Activated naive CD8-positive, alpha-beta T cell (primary cell): ENCODE results near the gene ABLIM2.
A peak's percentile ranks its signal among the peaks of the same experiment; 100 is the strongest.

Source experiments
- H3K27ac Mint-ChIP-seq: one replicate; pipeline ENCODE4 v1.8.0; 2021; ENCODE audit warnings: mixed read lengths
- H3K27me3 Mint-ChIP-seq: one replicate; pipeline ENCODE4 v1.8.0; 2021; ENCODE audit warnings: mixed read lengths
- H3K36me3 Mint-ChIP-seq: one replicate; pipeline ENCODE4 v1.8.0; 2021; ENCODE audit warnings: mixed read lengths
- H3K4me1 Mint-ChIP-seq: one replicate; pipeline ENCODE4 v1.8.0; 2021; ENCODE audit warnings: low read depth, mixed read lengths
- H3K4me3 Mint-ChIP-seq: one replicate; pipeline ENCODE4 v1.8.0; 2021; ENCODE audit warnings: mild to moderate bottlenecking, mixed read lengths
- H3K9me3 Mint-ChIP-seq: one replicate; pipeline ENCODE4 v1.8.0; 2021; ENCODE audit warnings: low read depth, mixed read lengths

ABLIM2 gene

GRCh38 chr4:7964890-7965662 lies 193.5 kb downstream of the ABLIM2 start:
- no peaks in the 10 kb centered on the region for H3K9me3 Mint-ChIP-seq
- H3K36me3 Mint-ChIP-seq = no peaks in the 10 kb centered on the region
- H3K27me3 Mint-ChIP-seq = no peaks in the 10 kb centered on the region
- no peak overlapping the region for H3K4me3 Mint-ChIP-seq
- no peak overlapping the region for H3K27ac Mint-ChIP-seq
- peaks cover 42% of the 10 kb centered on the region for H3K4me1 Mint-ChIP-seq

DNA sequence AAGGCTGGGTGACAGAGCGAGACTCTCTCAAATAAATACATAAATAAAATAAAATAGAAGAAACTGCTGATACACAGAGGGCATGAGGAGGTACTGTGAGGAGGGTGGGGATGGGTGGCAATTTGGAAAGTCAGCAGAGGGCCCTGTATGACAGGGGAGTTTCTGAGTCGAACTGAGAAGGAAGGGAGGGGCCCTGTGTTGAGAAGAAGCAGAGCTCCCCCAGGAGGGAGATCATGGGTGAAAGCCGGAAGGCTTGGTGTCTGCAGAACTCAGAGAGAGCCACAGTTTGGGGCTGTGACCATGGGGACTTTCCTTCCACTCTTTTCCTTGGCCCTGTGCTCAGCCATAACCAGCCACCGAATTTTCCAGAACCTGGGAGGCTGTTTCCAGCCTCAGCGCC lies 194.2 kb downstream of the ABLIM2 start:
- Mint-ChIP-seq H3K27ac (no peak overlapping the region), H3K4me3 (no peak overlapping the region), H3K4me1 (peaks cover 36% of the 10 kb centered on the region), H3K36me3 (no peaks in the 10 kb centered on the region), H3K27me3 (no peaks in the 10 kb centered on the region), H3K9me3 (no peaks in the 10 kb centered on the region)

- Mint-ChIP-seq H3K4me1 (peaks cover 34% of the 10 kb centered on the region), H3K36me3 (no peaks in the 10 kb centered on the region), H3K27ac (no peak overlapping the region), H3K4me3 (no peak overlapping the region), H3K9me3 (no peaks in the 10 kb centered on the region), H3K27me3 (no peaks in the 10 kb centered on the region)
Measured at GRCh38 chr4:7963691-7964090, 194.9 kb downstream of the ABLIM2 start.

- Mint-ChIP-seq H3K27me3 (no peaks in the 10 kb centered on the region), H3K9me3 (no peaks in the 10 kb centered on the region), H3K36me3 (no peaks in the 10 kb centered on the region), H3K4me3 (no peak overlapping the region), H3K4me1 (peaks cover 31% of the 10 kb centered on the region), H3K27ac (no peak overlapping the region)
Measured at GRCh38 chr4:7962609-7963508, 195.8 kb downstream of the ABLIM2 start.

GRCh38 chr4:7960790-7961655 lies 197.6 kb downstream of the ABLIM2 start:
- H3K27me3 Mint-ChIP-seq = no peaks in the 10 kb centered on the region
- H3K27ac Mint-ChIP-seq = peak overlapping the region; percentile 61
- no peaks in the 10 kb centered on the region for H3K9me3 Mint-ChIP-seq
- H3K4me3 Mint-ChIP-seq = peak overlapping the region; percentile 56
- no peaks in the 10 kb centered on the region for H3K36me3 Mint-ChIP-seq
- H3K4me1 Mint-ChIP-seq = peaks cover 31% of the 10 kb centered on the region

DNA sequence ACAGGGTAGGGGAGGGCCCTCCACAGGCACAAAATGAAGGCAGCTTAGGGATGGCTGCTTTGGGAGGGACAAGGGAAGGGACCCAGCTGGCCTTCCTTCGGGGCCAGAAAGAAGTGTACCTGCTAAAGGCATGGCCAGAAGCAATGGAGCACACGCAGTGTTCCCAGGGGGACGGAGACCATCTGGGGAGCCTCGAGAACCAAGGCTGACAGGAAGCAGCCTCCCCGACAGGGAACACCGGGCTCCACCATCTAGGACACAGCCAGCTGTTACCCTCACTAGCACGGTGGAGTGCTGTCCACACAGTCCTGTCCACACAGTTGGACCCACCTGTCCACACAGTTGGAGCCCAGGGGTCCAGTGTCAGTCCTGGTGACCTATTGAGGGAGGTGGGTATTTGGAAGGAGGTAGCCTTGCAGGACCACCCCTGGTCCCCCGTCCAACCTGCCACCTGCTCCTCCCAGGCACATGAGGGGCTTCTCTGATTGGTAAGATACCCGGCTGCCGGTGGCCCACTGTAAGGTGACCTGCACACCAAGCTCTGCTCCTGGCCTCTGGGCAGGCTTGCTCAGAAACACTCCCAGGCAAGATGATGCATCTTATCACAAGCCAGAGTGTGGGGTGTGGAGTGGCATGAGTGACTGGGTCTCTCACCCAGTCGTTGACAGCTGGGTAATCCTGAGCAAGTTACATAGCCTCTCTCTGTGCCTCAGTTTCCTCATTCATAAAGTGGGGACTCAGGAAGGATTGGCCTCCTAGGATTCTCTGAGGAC lies 198.4 kb downstream of the ABLIM2 start:
- Mint-ChIP-seq H3K27me3 (no peaks in the 10 kb centered on the region), H3K4me3 (peak overlapping the region; percentile 56), H3K4me1 (peaks cover 29% of the 10 kb centered on the region), H3K27ac (peak overlapping the region; percentile 61), H3K36me3 (no peaks in the 10 kb centered on the region), H3K9me3 (no peaks in the 10 kb centered on the region)

- no peak overlapping the region for H3K4me3 Mint-ChIP-seq
- H3K27ac Mint-ChIP-seq = peak overlapping the region; percentile 54
- no peaks in the 10 kb centered on the region for H3K36me3 Mint-ChIP-seq
- no peaks in the 10 kb centered on the region for H3K27me3 Mint-ChIP-seq
- H3K9me3 Mint-ChIP-seq = no peaks in the 10 kb centered on the region
- peaks cover 21% of the 10 kb centered on the region for H3K4me1 Mint-ChIP-seq
Measured at GRCh38 chr4:7959078-7959477, 199.5 kb downstream of the ABLIM2 start.

DNA sequence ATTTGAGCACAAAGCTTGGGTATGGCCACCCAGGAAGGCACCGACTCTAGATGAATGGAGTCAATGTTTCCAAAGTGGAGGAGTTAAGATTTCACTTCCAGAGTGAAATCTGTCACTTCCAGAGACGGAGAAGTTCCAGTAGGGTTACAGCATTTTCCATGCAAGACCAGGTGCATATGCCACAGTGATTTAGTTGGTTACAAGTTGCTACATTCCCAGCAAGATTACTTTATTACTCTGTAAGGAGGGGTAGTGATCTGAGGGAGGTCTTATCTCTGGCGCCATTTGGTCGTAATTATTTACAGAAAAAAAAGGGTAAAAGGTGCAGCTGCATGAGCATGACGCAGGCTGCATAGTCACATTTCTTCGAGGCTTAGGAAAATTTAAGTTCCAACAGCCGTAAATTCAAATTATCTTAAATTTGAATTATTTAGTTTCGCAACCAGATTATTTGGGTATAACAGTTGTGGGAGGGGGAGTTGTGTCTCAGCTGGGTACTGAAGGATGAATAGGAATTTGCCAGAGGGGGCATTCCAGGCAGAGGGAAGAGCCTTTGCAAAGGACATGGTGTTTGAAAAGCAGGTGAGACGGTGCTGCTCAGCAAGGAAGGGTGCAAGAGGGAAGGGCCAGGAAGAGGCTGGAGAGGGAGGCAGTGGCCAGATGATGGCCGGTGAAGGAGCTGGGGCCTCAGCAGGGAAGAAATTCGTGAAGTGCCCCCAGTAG lies 201.5 kb downstream of the ABLIM2 start:
- Mint-ChIP-seq H3K36me3 (peaks cover 2% of the 10 kb centered on the region), H3K27me3 (no peaks in the 10 kb centered on the region), H3K4me3 (no peak overlapping the region), H3K4me1 (peaks cover 15% of the 10 kb centered on the region), H3K27ac (no peak overlapping the region), H3K9me3 (no peaks in the 10 kb centered on the region)

- H3K27me3 Mint-ChIP-seq = no peaks in the 10 kb centered on the region
- no peak overlapping the region for H3K27ac Mint-ChIP-seq
- no peak overlapping the region for H3K4me3 Mint-ChIP-seq
- H3K36me3 Mint-ChIP-seq = peaks cover 2% of the 10 kb centered on the region
- H3K9me3 Mint-ChIP-seq = no peaks in the 10 kb centered on the region
- H3K4me1 Mint-ChIP-seq = peaks cover 14% of the 10 kb centered on the region
Measured at GRCh38 chr4:7956270-7956808, 202.3 kb downstream of the ABLIM2 start.

DNA sequence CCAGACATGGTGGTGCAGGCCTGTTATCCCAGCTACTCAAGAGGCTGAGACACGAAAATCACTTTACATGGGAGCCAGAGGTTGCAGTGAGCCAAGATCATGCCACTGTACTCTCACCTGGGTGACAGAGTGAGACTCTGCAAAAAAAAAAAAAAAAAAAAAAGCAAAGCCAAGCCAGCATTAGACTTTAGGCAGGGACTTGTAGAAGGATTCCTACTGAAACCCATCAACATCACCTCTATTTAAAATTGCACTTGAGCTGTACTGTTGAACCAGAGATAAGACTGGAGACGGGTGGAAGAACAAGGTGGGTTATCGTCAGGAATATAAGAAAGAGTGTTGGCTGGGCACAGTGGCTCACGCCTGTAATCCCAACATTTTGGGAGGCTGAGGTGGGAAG lies 203.2 kb downstream of the ABLIM2 start:
- no peaks in the 10 kb centered on the region for H3K27me3 Mint-ChIP-seq
- H3K9me3 Mint-ChIP-seq = no peaks in the 10 kb centered on the region
- peaks cover 4% of the 10 kb centered on the region for H3K4me1 Mint-ChIP-seq
- no peak overlapping the region for H3K4me3 Mint-ChIP-seq
- no peak overlapping the region for H3K27ac Mint-ChIP-seq
- H3K36me3 Mint-ChIP-seq = peaks cover 2% of the 10 kb centered on the region

- H3K36me3 Mint-ChIP-seq = peaks cover 2% of the 10 kb centered on the region
- H3K27me3 Mint-ChIP-seq = no peaks in the 10 kb centered on the region
- H3K9me3 Mint-ChIP-seq = no peaks in the 10 kb centered on the region
- no peak overlapping the region for H3K27ac Mint-ChIP-seq
- H3K4me1 Mint-ChIP-seq = peaks cover 10% of the 10 kb centered on the region
- no peak overlapping the region for H3K4me3 Mint-ChIP-seq
Measured at GRCh38 chr4:7952615-7953014, 206.0 kb downstream of the ABLIM2 start.

DNA sequence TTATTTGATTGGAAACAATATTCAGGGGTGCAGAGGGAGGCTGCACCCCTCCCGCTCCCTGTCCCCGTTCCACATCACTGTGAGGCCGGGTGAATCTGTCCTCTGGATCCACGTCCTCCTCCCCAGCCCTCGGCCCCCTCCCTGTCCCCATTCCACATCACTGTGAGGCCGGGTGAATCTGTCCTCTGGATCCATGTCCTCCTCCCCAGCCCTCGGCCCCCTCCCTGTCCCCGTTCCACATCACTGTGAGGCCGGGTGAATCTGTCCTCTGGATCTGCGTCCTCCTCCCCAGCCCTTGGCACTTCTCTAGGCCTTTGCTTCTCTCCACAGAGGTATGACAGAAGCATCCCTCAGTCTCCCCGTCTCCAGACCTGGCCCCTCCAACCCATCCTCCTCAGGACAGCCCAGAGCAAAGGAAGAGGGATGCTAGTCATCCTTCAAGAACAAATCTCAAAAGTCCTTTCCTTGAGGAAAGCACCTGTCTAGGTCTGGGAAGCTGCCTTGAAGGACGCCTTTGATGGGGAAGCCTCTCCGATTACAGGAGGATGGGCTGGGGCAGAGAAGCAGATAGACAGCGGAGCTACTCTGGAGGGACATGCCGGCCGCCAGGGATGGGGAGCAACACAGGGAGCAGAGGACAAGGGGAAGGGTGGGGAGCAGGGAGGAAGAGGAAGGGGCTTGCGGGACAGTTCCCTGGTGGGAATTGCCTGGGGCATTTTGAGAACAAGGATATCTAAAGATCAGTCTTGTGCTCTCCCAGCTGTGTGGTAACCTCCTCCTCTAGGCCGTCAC lies 208.1 kb downstream of the ABLIM2 start:
- peaks cover 2% of the 10 kb centered on the region for H3K36me3 Mint-ChIP-seq
- H3K4me1 Mint-ChIP-seq = peaks cover 10% of the 10 kb centered on the region
- H3K9me3 Mint-ChIP-seq = no peaks in the 10 kb centered on the region
- H3K4me3 Mint-ChIP-seq = no peak overlapping the region
- H3K27ac Mint-ChIP-seq = no peak overlapping the region
- H3K27me3 Mint-ChIP-seq = no peaks in the 10 kb centered on the region

- Mint-ChIP-seq H3K9me3 (no peaks in the 10 kb centered on the region), H3K27me3 (no peaks in the 10 kb centered on the region), H3K36me3 (peaks cover 2% of the 10 kb centered on the region), H3K4me3 (no peak overlapping the region), H3K27ac (no peak overlapping the region), H3K4me1 (peaks cover 10% of the 10 kb centered on the region)
Measured at GRCh38 chr4:7949759-7950158, 208.9 kb downstream of the ABLIM2 start.
